NB4 (cell line): ENCODE measurements around the gene ZNF219.

Source experiments
- CTCF ChIP-seq: IDR thresholded peaks from one replicate; pipeline ENCODE4 v1.5.1; 2012; ENCODE audit warnings: low read depth, low read length
- MAX ChIP-seq: IDR thresholded peaks from 2 replicates; pipeline ENCODE4 v1.6.1; 2011; ENCODE audit warnings: low read depth, low read length
- MYC ChIP-seq: IDR thresholded peaks from 2 replicates; pipeline ENCODE4 v1.6.1; 2011; ENCODE audit warnings: low read depth, low read length
- POLR2A ChIP-seq: IDR thresholded peaks from 2 replicates; pipeline ENCODE4 v1.6.1; 2011; ENCODE audit warnings: mild to moderate bottlenecking; ENCODE audit not compliant: insufficient read length; ENCODE audit errors: extremely low read depth

- no peak for TF ChIP-seq CTCF
- TF ChIP-seq POLR2A: no peak
- no peak for TF ChIP-seq MAX
- TF ChIP-seq MYC: no peak
These were observed 23.8 kb downstream of the ZNF219 start for GRCh38 chr14:21074398-21075272.
